Measurements from ENCODE around the gene MSI1. TPM values are rescaled to one million over a fixed set of nuclear protein-coding genes. Genes with fewer than 3 reads are reported as not detected.

The MSI1 gene
- total and polyA plus RNA-seq, 2 of the 13 experiments (the other 11 are each of a cell fraction or from before 2014, with no cell fraction given) = 0.09 to 0.46 TPM

GRCh38 chr12:120321382-120322202, 47.4 kb downstream of the MSI1 start (continued):
- TF ChIP-seq GPN1 (CRISPR knock-in tag; IDR thresholded peaks at IDR 0.05; ENCODE audit: borderline replicate concordance) (no peak), ARID5B (CRISPR knock-in tag; IDR thresholded peaks at IDR 0.05) (peak; percentile 81), JUND (CRISPR knock-in tag; IDR thresholded peaks at IDR 0.05) (no peak), XRCC5 (optimal IDR thresholded peaks at IDR 0.05; ENCODE audit: low read length) (no peak), ZNF691 (CRISPR knock-in tag; IDR thresholded peaks at IDR 0.05; ENCODE audit: borderline replicate concordance, low read depth) (no peak), HNRNPLL (IDR thresholded peaks at IDR 0.05; ENCODE audit: low read depth, low read length, poor library complexity, severe bottlenecking) (no peak), ZNF333 (CRISPR knock-in tag; IDR thresholded peaks at IDR 0.05; ENCODE audit: borderline replicate concordance) (no peak), FOXO4 (CRISPR knock-in tag; conservative IDR thresholded peaks at IDR 0.05) (no peak), RBM39 (IDR thresholded peaks at IDR 0.05; ENCODE audit: low read depth, low read length, poor library complexity, severe bottlenecking) (no peak), ZNF790 (CRISPR knock-in tag; IDR thresholded peaks at IDR 0.05; ENCODE audit: borderline replicate concordance) (no peak), SKIL (CRISPR knock-in tag; IDR thresholded peaks at IDR 0.05; ENCODE audit: borderline replicate concordance) (no peak), ZSCAN25 (CRISPR knock-in tag; IDR thresholded peaks at IDR 0.05) (no peak), RFX1 (IDR thresholded peaks at IDR 0.05) (no peak), ZSCAN9 (CRISPR knock-in tag; IDR thresholded peaks at IDR 0.05; ENCODE audit: borderline replicate concordance) (peak; percentile 57; the same call in 1 of the 2 replicates), SIX1 (CRISPR knock-in tag; IDR thresholded peaks at IDR 0.05; ENCODE audit: borderline replicate concordance) (no peak), PHF21A (CRISPR knock-in tag; IDR thresholded peaks at IDR 0.05) (peak; percentile 82; the same call in 1 of the 2 replicates), NCOA1 (CRISPR knock-in tag; IDR thresholded peaks at IDR 0.05) (no peak), PHF5A (CRISPR knock-in tag; IDR thresholded peaks at IDR 0.05; ENCODE audit: low read depth, unreplicated experiment) (no peak), IRF2 (CRISPR knock-in tag; IDR thresholded peaks at IDR 0.05) (peak; percentile 34; the same call in 1 of the 2 replicates), KLF9 (CRISPR knock-in tag; IDR thresholded peaks at IDR 0.05; ENCODE audit: low read depth) (no peak), SOX13 (IDR thresholded peaks at IDR 0.05) (no peak), SOX13 (CRISPR knock-in tag; conservative IDR thresholded peaks at IDR 0.05 in 1 of 2, IDR thresholded peaks at IDR 0.05 in 1 of 2) (peak in 1 of 2 experiments; percentile 81; a peak in 2 of 4 replicates)
